Stimulated activated CD4-positive, alpha-beta T cell treated with anti-CD3 and anti-CD28 coated beads, TNF-alpha, amount 100 ng/mL, for 24 hours (primary cell): ENCODE measurements around the gene PLXNA4.
"Not testable (repeated sequence)": the region's sequence is repeated elsewhere in the genome, so short reads cannot be mapped to it uniquely, and the experiment has no call there.

Source experiments
- DNase-seq, 3 experiments: peaks; one replicate each; pipeline ENCODE4 v3.0.0-alpha.2; 2020; ENCODE audit warnings: low read depth in 3 of 3

Gene PLXNA4

GRCh38 chr7:132575982-132576720 lies at the start of gene PLXNA4:
Gene PLXNA4 (minus strand): TSS chr7:132576470. CDS start chr7:132508693, 67,777 bp downstream.
- no peak for DNase-seq

- DNase-seq, result no peak
Observed at GRCh38 chr7:132625651-132626050, 49.4 kb upstream of the PLXNA4 start.

- DNase-seq, result no peak
Observed at GRCh38 chr7:132622081-132622480, 45.8 kb upstream of the PLXNA4 start.

- DNase-seq, result no peak
Observed at GRCh38 chr7:132619967-132620366, 43.7 kb upstream of the PLXNA4 start.

GRCh38 chr7:132618956-132619305 lies 42.7 kb upstream of the PLXNA4 start:
- no peak for DNase-seq

- DNase-seq, result no peak
Observed at GRCh38 chr7:132618271-132618955, 42.1 kb upstream of the PLXNA4 start.

- DNase-seq, result no peak
Observed at GRCh38 chr7:132614428-132615318, 38.4 kb upstream of the PLXNA4 start.

- no peak for DNase-seq
Observed at GRCh38 chr7:132613737-132614136, 37.5 kb upstream of the PLXNA4 start.

- no peak for DNase-seq
Observed at GRCh38 chr7:132610995-132611394, 34.7 kb upstream of the PLXNA4 start.

- no peak for DNase-seq
Observed at GRCh38 chr7:132609906-132610520, 33.7 kb upstream of the PLXNA4 start.

- no peak for DNase-seq
Observed at GRCh38 chr7:132609222-132609621, 33.0 kb upstream of the PLXNA4 start.

- DNase-seq, result no peak
Observed at GRCh38 chr7:132608523-132608922, 32.3 kb upstream of the PLXNA4 start.

GRCh38 chr7:132607656-132608055 lies 31.4 kb upstream of the PLXNA4 start:
- DNase-seq, result no peak

- DNase-seq, result no peak
Observed at GRCh38 chr7:132604121-132604520, 27.9 kb upstream of the PLXNA4 start.

- DNase-seq, result no peak
Observed at GRCh38 chr7:132603220-132603833, 27.1 kb upstream of the PLXNA4 start.

GRCh38 chr7:132601783-132602182 lies 25.5 kb upstream of the PLXNA4 start:
- DNase-seq, result no peak

- no peak for DNase-seq
Observed at GRCh38 chr7:132596588-132596987, 20.3 kb upstream of the PLXNA4 start.

GRCh38 chr7:132594741-132595140 lies 18.5 kb upstream of the PLXNA4 start:
- DNase-seq, result not testable (repeated sequence)

GRCh38 chr7:132592936-132593335 lies 16.7 kb upstream of the PLXNA4 start:
- DNase-seq, result no peak

- DNase-seq, result no peak
Observed at GRCh38 chr7:132592231-132592920, 16.1 kb upstream of the PLXNA4 start.

GRCh38 chr7:132590162-132590561 lies 13.9 kb upstream of the PLXNA4 start:
- no peak for DNase-seq
